Measurements from ENCODE around the gene MEI1.

DNA sequence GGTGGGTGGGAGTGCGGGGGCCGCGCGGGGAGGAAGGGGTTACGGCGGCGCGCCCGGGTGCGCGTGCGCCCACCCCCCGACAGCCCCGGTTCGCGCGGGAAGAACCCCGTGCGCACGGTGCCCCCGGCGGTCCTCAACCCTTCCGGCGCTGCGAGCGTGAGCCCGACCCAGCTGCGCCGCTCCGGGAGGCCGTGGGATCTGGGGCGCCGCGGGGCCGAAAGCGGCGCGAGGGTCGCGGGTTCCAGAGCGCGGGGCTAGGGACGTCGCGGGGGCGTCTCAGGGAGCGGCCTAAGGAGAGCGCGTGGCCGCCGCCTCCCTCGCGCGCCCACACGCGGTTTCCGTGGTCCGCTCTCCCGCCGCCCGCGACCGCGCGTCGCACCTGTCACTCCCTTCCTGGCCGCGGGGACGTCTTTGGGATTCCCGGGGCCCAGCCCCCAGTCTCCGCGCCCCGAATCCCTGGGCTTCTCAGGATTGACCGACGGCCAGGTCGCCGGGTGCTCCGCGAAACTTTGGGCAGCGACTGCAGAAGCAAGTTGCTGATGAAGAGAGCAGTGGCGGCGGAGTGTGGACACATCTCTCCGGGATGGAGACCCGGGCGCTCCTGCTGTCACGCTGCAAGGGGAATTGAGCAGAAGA, 134.2 kb downstream of the MEI1 start:
- TF ChIP-seq, protein P1, sequence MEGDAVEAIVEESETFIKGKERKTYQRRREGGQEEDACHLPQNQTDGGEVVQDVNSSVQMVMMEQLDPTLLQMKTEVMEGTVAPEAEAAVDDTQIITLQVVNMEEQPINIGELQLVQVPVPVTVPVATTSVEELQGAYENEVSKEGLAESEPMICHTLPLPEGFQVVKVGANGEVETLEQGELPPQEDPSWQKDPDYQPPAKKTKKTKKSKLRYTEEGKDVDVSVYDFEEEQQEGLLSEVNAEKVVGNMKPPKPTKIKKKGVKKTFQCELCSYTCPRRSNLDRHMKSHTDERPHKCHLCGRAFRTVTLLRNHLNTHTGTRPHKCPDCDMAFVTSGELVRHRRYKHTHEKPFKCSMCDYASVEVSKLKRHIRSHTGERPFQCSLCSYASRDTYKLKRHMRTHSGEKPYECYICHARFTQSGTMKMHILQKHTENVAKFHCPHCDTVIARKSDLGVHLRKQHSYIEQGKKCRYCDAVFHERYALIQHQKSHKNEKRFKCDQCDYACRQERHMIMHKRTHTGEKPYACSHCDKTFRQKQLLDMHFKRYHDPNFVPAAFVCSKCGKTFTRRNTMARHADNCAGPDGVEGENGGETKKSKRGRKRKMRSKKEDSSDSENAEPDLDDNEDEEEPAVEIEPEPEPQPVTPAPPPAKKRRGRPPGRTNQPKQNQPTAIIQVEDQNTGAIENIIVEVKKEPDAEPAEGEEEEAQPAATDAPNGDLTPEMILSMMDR (optimal IDR thresholded peaks at IDR 0.05 in 1 of 3, IDR thresholded peaks at IDR 0.05 in 1 of 3, conservative IDR thresholded peaks at IDR 0.05 in 1 of 3; ENCODE audit: extremely low read depth in 1 of 3, insufficient read depth in 2 of 3, low read length in 3 of 3): no peak
- no peak for TF ChIP-seq EZH2 (IDR thresholded peaks at IDR 0.05; ENCODE audit: low read length)
